Measurements from ENCODE around the gene SPATA6. TPM values are rescaled to one million over a fixed set of nuclear protein-coding genes. Genes with fewer than 3 reads are reported as not detected.

Gene SPATA6
- total and polyA plus RNA-seq, 9 donors: 7.9 to 48.3 (median 35.6) TPM

DNA sequence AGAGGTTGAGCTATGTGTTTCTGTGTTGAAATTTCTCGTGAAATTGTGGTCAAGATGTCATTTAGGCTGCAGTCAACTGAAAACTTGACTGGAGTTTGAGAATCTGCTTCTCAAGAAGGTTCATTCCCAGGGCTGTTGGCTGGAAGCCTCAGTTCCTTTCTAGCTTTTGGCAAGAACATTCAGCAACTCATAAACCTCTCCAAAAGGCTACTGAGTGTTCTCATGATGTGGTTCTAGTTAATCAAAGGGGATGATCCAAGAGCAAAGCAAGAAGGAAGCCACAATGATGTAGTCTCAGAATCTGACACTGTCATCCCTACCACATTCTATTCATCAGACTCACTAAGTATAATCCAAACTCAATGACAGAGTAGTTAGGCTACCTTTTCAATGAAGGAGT is 66.6 kb downstream of the SPATA6 start:
- WGBS, 3 donors: 84 to 90% (median 86%) methylated on average over 1 of the region's 1 CpG
- no peak for DNase-seq
- intact Hi-C loops (cut with DNase I): no loop called here
- TF ChIP-seq POLR2A (IDR thresholded peaks at IDR 0.05) (no peak), EP300 (IDR thresholded peaks at IDR 0.05) (no peak)
- TF ChIP-seq, protein P1, sequence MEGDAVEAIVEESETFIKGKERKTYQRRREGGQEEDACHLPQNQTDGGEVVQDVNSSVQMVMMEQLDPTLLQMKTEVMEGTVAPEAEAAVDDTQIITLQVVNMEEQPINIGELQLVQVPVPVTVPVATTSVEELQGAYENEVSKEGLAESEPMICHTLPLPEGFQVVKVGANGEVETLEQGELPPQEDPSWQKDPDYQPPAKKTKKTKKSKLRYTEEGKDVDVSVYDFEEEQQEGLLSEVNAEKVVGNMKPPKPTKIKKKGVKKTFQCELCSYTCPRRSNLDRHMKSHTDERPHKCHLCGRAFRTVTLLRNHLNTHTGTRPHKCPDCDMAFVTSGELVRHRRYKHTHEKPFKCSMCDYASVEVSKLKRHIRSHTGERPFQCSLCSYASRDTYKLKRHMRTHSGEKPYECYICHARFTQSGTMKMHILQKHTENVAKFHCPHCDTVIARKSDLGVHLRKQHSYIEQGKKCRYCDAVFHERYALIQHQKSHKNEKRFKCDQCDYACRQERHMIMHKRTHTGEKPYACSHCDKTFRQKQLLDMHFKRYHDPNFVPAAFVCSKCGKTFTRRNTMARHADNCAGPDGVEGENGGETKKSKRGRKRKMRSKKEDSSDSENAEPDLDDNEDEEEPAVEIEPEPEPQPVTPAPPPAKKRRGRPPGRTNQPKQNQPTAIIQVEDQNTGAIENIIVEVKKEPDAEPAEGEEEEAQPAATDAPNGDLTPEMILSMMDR (IDR thresholded peaks at IDR 0.05): no peak
- H3K9me3 ChIP-seq: no peaks in the 10 kb centered on the region
- H3K27me3 ChIP-seq: no peaks in the 10 kb centered on the region
- no peak overlapping the region for H3K4me3 ChIP-seq
- no peaks in the 10 kb centered on the region for H3K36me3 ChIP-seq
- no peak overlapping the region for H3K27ac ChIP-seq
- no peaks in the 10 kb centered on the region for H3K4me1 ChIP-seq (ENCODE audit: insufficient read depth)

DNA sequence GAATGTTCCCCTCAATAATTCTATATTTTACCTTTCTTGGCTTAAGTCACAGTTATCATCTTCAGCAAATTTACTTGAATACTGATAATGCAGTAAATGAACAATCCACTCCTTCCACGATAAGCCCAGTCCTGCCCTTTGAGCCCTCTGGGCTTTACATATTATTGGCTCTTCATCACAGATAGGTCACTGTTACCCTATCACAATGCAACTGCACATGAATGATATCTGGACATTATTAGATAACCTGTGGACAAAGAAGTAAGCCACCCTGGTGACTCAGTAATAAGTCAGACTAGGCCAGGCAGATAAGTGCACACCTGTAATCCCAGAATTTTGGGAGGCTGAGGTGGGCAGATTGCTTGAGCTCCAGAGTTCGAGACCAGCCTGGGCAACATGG is 69.4 kb downstream of the SPATA6 start:
- intact Hi-C loops (cut with DNase I): no loop called here
- TF ChIP-seq EP300 (IDR thresholded peaks at IDR 0.05): no peak
- TF ChIP-seq, protein P1 (IDR thresholded peaks at IDR 0.05): no peak
- 62 to 65% (median 62%) methylated on average over 2 of the region's 2 CpGs for WGBS, 3 donors

DNA sequence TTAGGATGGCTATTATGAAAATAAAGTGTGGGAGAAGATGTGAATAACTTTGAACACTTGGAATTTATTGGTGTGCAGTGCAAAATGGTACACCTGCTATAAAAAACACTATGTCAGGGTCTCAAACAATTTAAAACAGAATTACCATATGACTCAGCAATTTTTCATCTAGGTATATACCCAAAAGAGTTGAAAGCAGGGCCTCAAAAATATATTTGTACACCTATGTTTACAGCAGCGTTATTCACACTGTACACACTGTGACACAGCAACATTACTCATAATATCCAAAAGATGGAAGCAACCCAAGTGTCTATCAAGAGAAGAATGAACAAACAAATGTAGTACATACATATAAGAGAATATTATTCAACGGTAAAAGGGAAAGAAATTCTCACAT is 75.8 kb downstream of the SPATA6 start:
- Histone ChIP-seq H3K9me3 (no peaks in the 10 kb centered on the region), H3K36me3 (no peaks in the 10 kb centered on the region), H3K27me3 (no peaks in the 10 kb centered on the region), H3K4me1 (ENCODE audit: insufficient read depth) (no peaks in the 10 kb centered on the region), H3K4me3 (no peak overlapping the region), H3K27ac (no peak overlapping the region)
- intact Hi-C loops (cut with DNase I): no loop called here
- DNase-seq: no peak
- 72 to 97% (median 96%) methylated on average over 2 of the region's 2 CpGs for WGBS, 3 donors
- no peak for TF ChIP-seq EP300 (IDR thresholded peaks at IDR 0.05)

More for the DNA sequence above, 69.4 kb downstream of the SPATA6 start:
- no peak for DNase-seq
- Histone ChIP-seq H3K27ac (no peak overlapping the region), H3K9me3 (no peaks in the 10 kb centered on the region), H3K4me1 (ENCODE audit: insufficient read depth) (no peaks in the 10 kb centered on the region), H3K36me3 (no peaks in the 10 kb centered on the region), H3K27me3 (no peaks in the 10 kb centered on the region), H3K4me3 (no peak overlapping the region)

DNA sequence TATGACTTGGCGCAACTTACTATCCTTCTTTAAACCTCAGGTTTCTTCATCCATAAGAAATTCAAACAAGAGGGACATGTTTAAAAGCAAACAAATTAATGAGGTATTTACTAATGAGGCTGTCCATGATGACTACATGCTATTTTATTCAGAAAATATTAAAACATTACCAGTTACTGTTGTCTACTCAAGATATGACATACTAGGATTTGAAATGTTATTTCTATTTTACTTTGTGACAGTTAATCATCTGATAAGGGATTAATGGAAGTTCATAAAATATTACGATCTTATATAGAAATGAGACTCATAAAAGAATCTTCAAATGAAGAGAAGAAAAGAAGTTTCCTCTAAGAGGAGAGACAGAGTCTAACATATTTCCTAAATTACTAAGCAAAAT is 80.1 kb downstream of the SPATA6 start:
- Histone ChIP-seq H3K4me3 (no peak overlapping the region), H3K36me3 (no peaks in the 10 kb centered on the region), H3K4me1 (ENCODE audit: insufficient read depth) (no peaks in the 10 kb centered on the region), H3K27me3 (no peaks in the 10 kb centered on the region), H3K9me3 (no peaks in the 10 kb centered on the region), H3K27ac (no peak overlapping the region)
- no peak for DNase-seq
- TF ChIP-seq EP300 (IDR thresholded peaks at IDR 0.05): no peak
- TF ChIP-seq POLR2A (IDR thresholded peaks at IDR 0.05): no peak
- TF ChIP-seq, protein P1 (IDR thresholded peaks at IDR 0.05): no peak
- intact Hi-C loops (cut with DNase I): no loop called here
- 90 to 95% (median 92%) methylated on average over 2 of the region's 2 CpGs for WGBS, 3 donors

DNA sequence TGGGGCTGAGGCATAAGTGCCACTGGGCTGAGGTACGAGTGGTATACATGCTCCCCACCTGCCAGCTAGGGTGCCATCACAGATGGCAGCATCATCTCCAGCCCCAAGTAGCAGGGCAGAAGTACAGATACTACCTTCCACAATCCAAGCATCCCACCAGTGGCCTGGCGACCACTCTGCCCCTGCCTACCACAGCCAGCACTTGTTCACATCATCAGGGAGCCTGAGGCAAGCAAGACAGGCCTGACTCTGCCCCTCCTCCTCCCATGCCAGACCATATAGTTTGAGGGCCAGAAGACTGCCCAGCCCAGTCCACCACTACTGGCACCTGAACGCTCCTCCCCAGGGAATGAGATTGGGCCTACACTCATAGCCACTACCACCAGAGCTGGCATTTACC is 84.6 kb downstream of the SPATA6 start:
- no peak for DNase-seq
- intact Hi-C loops (cut with DNase I): no loop called here
- TF ChIP-seq POLR2A (IDR thresholded peaks at IDR 0.05) (no peak), EP300 (IDR thresholded peaks at IDR 0.05) (no peak)
- TF ChIP-seq, protein P1 (IDR thresholded peaks at IDR 0.05): no peak
- H3K27ac ChIP-seq: no peak overlapping the region
- 93 to 100% (median 99%) methylated on average over 3 of the region's 3 CpGs for WGBS, 3 donors
- H3K36me3 ChIP-seq: no peaks in the 10 kb centered on the region
- no peak overlapping the region for H3K4me3 ChIP-seq
- H3K27me3 ChIP-seq: no peaks in the 10 kb centered on the region
- no peaks in the 10 kb centered on the region for H3K4me1 ChIP-seq (ENCODE audit: insufficient read depth)
- no peaks in the 10 kb centered on the region for H3K9me3 ChIP-seq
